Progenitor cell of endocrine pancreas (in vitro differentiated cells): ENCODE measurements around the gene NEBL. TPM values are rescaled to one million over a fixed set of nuclear protein-coding genes. Genes with fewer than 3 reads are reported as not detected.
A peak's percentile ranks its signal among the peaks of the same experiment; 100 is the strongest.

Source experiments
- DNase-seq: peaks from one replicate; pipeline ENCODE4 v3.0.0; 2021; ENCODE audit warnings: low spot score; ENCODE audit not compliant: unreplicated experiment
- H3K27ac Mint-ChIP-seq: 2 replicates; pipeline ENCODE4 v1.8.0; 2021; ENCODE audit warnings: mild to moderate bottlenecking, moderate library complexity, mixed read lengths
- H3K27me3 Mint-ChIP-seq: 2 replicates; pipeline ENCODE4 v1.8.0; 2021; ENCODE audit warnings: mixed read lengths
- H3K36me3 Mint-ChIP-seq: 2 replicates; pipeline ENCODE4 v1.8.0; 2022; ENCODE audit warnings: mixed read lengths; ENCODE audit not compliant: insufficient read depth
- H3K4me1 Mint-ChIP-seq: 2 replicates; pipeline ENCODE4 v1.8.0; 2021; ENCODE audit warnings: low read depth, mixed read lengths
- H3K4me3 Mint-ChIP-seq: 2 replicates; pipeline ENCODE4 v1.8.0; 2021; ENCODE audit warnings: low read depth, mild to moderate bottlenecking, moderate library complexity, mixed read lengths
- H3K9me3 Mint-ChIP-seq: 2 replicates; pipeline ENCODE4 v1.8.0; 2021; ENCODE audit warnings: low read depth, mixed read lengths
- total RNA-seq: library from RNA; stranded (reverse); gene quantifications from 2 replicates; pipeline ENCODE4 v1.2.1, GENCODE V29; 2021
- TF ChIP-seq, protein P1 (sequence below): fragments of 200-600 bp; sonication (generic); IDR thresholded peaks from one replicate; pipeline ENCODE4 v1.5.0; 2021; ENCODE audit warnings: antibody characterized with exemption, mild to moderate bottlenecking; ENCODE audit not compliant: unreplicated experiment

Gene NEBL
- total RNA-seq, 1 donor from 2014 or later = 13.2 TPM

DNA sequence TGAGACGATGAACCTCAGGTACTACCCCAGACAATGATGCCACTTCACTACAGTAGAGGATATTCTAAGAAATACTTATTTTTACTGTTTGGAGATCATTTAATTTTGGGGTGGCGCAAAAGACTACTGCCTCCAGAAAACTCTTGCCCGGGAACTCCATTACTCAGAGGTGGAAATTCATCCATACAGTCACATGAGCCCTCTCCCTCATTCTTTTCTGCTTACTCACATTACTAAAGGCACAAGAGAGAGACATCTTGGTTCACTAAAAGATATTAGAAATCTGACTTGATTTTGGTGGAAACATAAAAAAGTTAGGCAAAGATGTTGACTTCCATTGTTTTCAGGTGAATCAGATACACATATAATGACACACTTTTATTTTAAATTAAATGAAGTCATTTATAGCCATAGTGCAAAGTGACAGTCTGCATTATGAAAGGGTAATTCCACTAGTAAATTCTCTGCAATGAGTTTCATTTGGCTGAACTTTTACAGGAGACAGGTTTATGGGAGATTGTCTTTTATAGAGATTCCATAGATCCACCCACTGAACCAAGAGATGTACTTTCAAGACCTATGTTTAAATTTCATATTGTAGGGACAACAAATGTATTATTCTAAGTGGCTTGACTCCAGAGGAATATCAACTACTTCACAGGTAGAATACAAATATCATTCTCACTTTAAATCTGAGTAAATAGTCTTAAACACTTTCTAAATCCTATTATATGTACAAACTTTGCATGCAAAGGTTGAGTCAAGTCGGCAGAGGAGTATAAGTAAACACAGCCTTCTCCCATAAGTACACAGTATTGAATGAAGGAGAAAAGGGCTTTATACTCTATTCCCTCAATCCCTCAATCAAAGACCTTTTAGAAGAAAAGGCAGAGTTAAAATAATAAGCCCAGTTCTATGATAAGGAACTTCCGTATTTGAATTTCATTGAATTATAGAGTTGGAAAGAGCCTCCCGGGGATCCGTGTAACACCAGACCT lies 18.8 kb downstream of the NEBL start:
- Mint-ChIP-seq H3K4me3 (no peak overlapping the region), H3K27me3 (peaks cover 7% of the 10 kb centered on the region), H3K9me3 (no peaks in the 10 kb centered on the region), H3K27ac (no peak overlapping the region), H3K36me3 (peaks cover 1% of the 10 kb centered on the region), H3K4me1 (peaks cover 11% of the 10 kb centered on the region)
- no peak for DNase-seq
- TF ChIP-seq, protein P1, sequence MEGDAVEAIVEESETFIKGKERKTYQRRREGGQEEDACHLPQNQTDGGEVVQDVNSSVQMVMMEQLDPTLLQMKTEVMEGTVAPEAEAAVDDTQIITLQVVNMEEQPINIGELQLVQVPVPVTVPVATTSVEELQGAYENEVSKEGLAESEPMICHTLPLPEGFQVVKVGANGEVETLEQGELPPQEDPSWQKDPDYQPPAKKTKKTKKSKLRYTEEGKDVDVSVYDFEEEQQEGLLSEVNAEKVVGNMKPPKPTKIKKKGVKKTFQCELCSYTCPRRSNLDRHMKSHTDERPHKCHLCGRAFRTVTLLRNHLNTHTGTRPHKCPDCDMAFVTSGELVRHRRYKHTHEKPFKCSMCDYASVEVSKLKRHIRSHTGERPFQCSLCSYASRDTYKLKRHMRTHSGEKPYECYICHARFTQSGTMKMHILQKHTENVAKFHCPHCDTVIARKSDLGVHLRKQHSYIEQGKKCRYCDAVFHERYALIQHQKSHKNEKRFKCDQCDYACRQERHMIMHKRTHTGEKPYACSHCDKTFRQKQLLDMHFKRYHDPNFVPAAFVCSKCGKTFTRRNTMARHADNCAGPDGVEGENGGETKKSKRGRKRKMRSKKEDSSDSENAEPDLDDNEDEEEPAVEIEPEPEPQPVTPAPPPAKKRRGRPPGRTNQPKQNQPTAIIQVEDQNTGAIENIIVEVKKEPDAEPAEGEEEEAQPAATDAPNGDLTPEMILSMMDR = no peak

DNA sequence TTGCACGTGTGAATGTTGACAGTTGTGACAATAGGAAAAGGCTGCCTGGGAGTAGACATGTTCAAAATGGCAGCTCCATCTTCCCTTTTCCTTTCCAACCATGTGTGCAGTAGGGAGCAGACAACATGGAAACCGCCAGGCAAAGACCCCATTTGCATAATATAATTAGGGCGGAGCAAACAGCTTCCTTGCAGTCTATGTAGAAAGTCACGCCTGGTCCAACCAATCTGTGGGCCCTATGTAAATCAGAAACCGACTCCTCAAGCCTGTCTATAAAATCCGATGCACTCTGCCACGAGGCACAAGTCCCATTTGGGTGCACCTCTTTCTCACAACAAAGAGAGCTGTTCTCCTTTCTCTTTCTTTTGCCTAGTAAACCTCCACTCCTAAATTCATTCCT lies 19.6 kb downstream of the NEBL start:
- Mint-ChIP-seq H3K4me1 (peaks cover 13% of the 10 kb centered on the region), H3K4me3 (no peak overlapping the region), H3K27ac (no peak overlapping the region), H3K27me3 (peaks cover 2% of the 10 kb centered on the region), H3K9me3 (no peaks in the 10 kb centered on the region), H3K36me3 (peaks cover 1% of the 10 kb centered on the region)
- no peak for DNase-seq
- TF ChIP-seq, protein P1 = no peak

DNA sequence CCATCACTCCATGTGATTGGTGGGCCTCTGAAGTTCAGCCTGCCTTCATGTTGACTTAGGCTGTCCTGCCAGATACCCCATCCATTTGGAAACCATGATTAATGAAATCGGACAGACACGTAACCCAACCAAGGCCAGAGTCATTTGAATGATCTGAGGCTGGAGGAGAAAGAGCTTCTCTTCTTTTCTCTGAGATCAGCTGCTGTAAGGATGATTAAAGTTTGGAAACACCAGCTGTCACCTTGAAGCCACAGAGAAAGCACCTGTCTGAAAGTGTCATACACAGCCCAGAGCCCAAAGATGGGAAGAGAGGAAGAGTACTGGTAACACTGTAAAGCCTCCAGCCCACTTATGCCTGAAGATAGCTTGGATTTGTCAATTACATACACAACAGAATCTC lies 22.9 kb downstream of the NEBL start:
- Mint-ChIP-seq H3K27me3 (no peaks in the 10 kb centered on the region), H3K36me3 (peaks cover 1% of the 10 kb centered on the region), H3K27ac (no peak overlapping the region), H3K4me1 (peaks cover 30% of the 10 kb centered on the region), H3K4me3 (no peak overlapping the region), H3K9me3 (peaks cover 3% of the 10 kb centered on the region)
- TF ChIP-seq, protein P1 = no peak
- DNase-seq = no peak

DNA sequence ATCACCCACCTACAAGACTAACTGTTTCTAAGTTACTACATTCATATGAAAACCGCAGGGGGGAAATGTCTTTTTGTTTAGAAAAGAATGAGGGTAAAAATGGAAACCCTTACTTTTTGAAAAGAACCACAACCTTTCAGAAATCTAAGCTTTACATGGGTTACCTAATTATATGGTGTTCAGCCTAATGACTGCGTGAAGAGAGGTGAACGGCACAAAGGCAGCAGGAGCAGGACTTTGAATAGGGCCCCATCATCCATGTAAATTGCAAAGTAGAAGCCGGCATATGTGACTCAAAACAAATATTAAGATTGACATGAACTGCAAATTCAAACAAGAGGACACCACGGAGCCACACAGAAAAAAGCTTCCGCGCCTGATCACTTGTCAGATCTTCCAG lies 25.1 kb downstream of the NEBL start:
- Mint-ChIP-seq H3K27ac (peak overlapping the region; percentile 76), H3K9me3 (peaks cover 6% of the 10 kb centered on the region), H3K36me3 (peaks cover 2% of the 10 kb centered on the region), H3K4me3 (no peak overlapping the region), H3K4me1 (peaks cover 22% of the 10 kb centered on the region), H3K27me3 (no peaks in the 10 kb centered on the region)
- DNase-seq = no peak
- TF ChIP-seq, protein P1 = no peak

DNA sequence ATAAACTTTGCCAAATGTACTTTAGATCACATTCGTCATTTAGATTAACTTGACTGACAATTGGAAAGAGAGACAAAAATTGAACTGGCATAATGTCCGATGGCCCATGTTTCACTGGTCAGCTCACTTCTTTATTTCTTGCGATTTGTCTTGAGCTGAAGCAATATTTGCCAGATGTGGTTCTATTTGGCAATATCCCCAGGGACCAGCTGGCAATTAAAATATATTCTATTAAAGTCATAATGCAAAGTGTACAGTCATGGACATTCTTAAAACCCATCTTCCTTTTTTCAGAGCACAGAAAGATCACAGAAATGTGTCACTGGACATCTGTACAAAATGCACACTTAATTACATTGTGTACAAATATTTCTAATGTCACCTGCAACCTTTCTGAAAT lies 26.3 kb downstream of the NEBL start:
- TF ChIP-seq, protein P1 = no peak
- DNase-seq = no peak

More for the DNA sequence above, 26.3 kb downstream of the NEBL start:
- Mint-ChIP-seq H3K36me3 (peaks cover 2% of the 10 kb centered on the region), H3K4me3 (no peak overlapping the region), H3K9me3 (peaks cover 6% of the 10 kb centered on the region), H3K4me1 (peaks cover 22% of the 10 kb centered on the region), H3K27me3 (no peaks in the 10 kb centered on the region), H3K27ac (no peak overlapping the region)
